H1 (cell line): ENCODE results near the gene NEDD4L. TPM values are rescaled to one million over a fixed set of nuclear protein-coding genes. Genes with fewer than 3 reads are reported as not detected.

Source experiments
- ATF2 ChIP-seq: IDR thresholded peaks from 2 replicates; pipeline ENCODE4 v1.6.1; 2012; ENCODE audit warnings: low read length, inconsistent platforms
- CEBPB ChIP-seq: IDR thresholded peaks from 2 replicates; pipeline ENCODE4 v1.6.1; 2012; ENCODE audit warnings: low read depth, low read length
- CHD7 ChIP-seq: fragments of 300-600 bp; sonication (generic); IDR thresholded peaks from 2 replicates; pipeline ENCODE4 v1.7.1; 2012; ENCODE audit warnings: low read length, moderate library complexity, mild to moderate bottlenecking, inconsistent platforms; ENCODE audit not compliant: insufficient replicate concordance
- CREB1 ChIP-seq: IDR thresholded peaks from 2 replicates; pipeline ENCODE4 v1.6.1; 2012; ENCODE audit warnings: inconsistent platforms
- EGR1 ChIP-seq: IDR thresholded peaks from 2 replicates; pipeline ENCODE4 v1.6.1; 2011; ENCODE audit warnings: low read depth, low read length, borderline replicate concordance
- EP300 ChIP-seq, 2 experiments: IDR thresholded peaks; 1 replicate in 1 of 2; 2 replicates in 1 of 2; pipeline ENCODE4 v1.6.1; 2011 to 2012; ENCODE audit warnings: low read depth in 2 of 2, low read length in 2 of 2, mild to moderate bottlenecking in 2 of 2, borderline replicate concordance in 1 of 2, inconsistent platforms in 1 of 2, moderate library complexity in 1 of 2
- JUND ChIP-seq: IDR thresholded peaks from 2 replicates; pipeline ENCODE4 v1.6.1; 2011; ENCODE audit warnings: mild to moderate bottlenecking, improper control_type of control experiment, low read length
- NRF1 ChIP-seq: IDR thresholded peaks from 2 replicates; pipeline ENCODE4 v1.6.1; 2011; ENCODE audit warnings: mild to moderate bottlenecking, low read depth, low read length, improper control_type of control experiment
- RFX5 ChIP-seq: IDR thresholded peaks from 2 replicates; pipeline ENCODE4 v1.6.1; 2011; ENCODE audit warnings: low read depth, low read length, improper control_type of control experiment, borderline replicate concordance
- TBP ChIP-seq: IDR thresholded peaks from 2 replicates; pipeline ENCODE4 v1.6.1; 2011; ENCODE audit warnings: low read depth, low read length, improper control_type of control experiment
- ZNF274 ChIP-seq: IDR thresholded peaks from 2 replicates; pipeline ENCODE4 v1.7.0; 2012; ENCODE audit warnings: low read length, borderline replicate concordance; ENCODE audit errors: extremely low read depth
- polyA plus RNA-seq, 7 experiments: library from polyadenylated mRNA; depleted of rRNA in 3 of 7; stranded (reverse) in 5 of 7; unstranded in 2 of 7; fragments of >200 nt in 5 of 7; fragments of 200-250 nt in 2 of 7; gene quantifications; 1 replicate in 5 of 7; 2 replicates in 1 of 7; 4 replicates in 1 of 7; pipeline versions ENCODE4 v1.2.1 to v1.2.3, GENCODE V29; 2011 to 2013; ENCODE audit warnings: missing spikeins in 2 of 7, mixed read lengths in 2 of 7
- total RNA-seq: library from RNA; stranded (reverse); fragmentation: NEBNext Ultra II Directional; extraction: Animal tissue kit (Norgen Biotek cat#: 25700); gene quantifications from 2 replicates; pipeline ENCODE4 v1.2.1, GENCODE V29; 2021

The NEDD4L gene
- total and polyA plus RNA-seq, 2 of the 8 experiments (the other 6 are each of a cell fraction or from before 2014, with no cell fraction given): 37.3 to 69.8 TPM

DNA sequence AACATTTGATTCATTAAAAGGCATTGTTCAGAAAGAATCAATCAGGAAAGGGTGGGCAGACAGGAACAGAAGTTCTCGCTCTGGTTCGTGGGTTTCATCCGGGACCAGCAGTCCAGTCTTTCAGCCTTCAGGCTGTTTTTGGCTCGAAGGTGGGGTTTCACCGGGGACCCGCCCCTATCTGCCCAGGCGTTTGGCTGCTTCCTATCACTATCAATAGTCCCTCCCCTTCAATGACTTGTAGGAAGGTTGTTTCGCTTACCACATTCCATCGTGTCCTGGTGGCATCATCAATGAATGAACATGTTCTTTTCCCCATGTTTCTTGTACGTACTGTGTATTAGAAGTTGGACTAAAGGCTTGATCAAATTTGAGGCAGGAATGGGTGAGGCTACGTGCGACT is 130.3 kb downstream of the NEDD4L start (continued):
- TF ChIP-seq CHD7 (no peak), CEBPB (no peak), RFX5 (no peak), ZNF274 (no peak), ATF2 (no peak), NRF1 (no peak), EP300 (IDR thresholded peaks at IDR 0.05; ENCODE audit: borderline replicate concordance in 1 of 2, low read depth in 2 of 2, low read length in 2 of 2) (no peak), JUND (no peak), EGR1 (no peak), TBP (no peak), CREB1 (no peak)
